Measurements from ENCODE around the gene FHIT.
A peak's percentile ranks its signal among the peaks of the same experiment; 100 is the strongest.

The FHIT gene

GRCh38 chr3:60388731-60389130, 862.5 kb downstream of the FHIT start:
- H3K4me3 Mint-ChIP-seq, result no peak overlapping the region
- H3K9me3 Mint-ChIP-seq, result no peaks in the 10 kb centered on the region
- no peaks in the 10 kb centered on the region for H3K27me3 Mint-ChIP-seq
- no peak overlapping the region for H3K27ac Mint-ChIP-seq
- H3K36me3 Mint-ChIP-seq (ENCODE audit: low read depth), result no peaks in the 10 kb centered on the region
- H3K4me1 Mint-ChIP-seq (ENCODE audit: low read depth), result no peaks in the 10 kb centered on the region
- no peak for DNase-seq

- Mint-ChIP-seq H3K27ac (no peak overlapping the region), H3K4me1 (ENCODE audit: low read depth) (no peaks in the 10 kb centered on the region), H3K36me3 (ENCODE audit: low read depth) (no peaks in the 10 kb centered on the region), H3K27me3 (no peaks in the 10 kb centered on the region), H3K9me3 (no peaks in the 10 kb centered on the region), H3K4me3 (no peak overlapping the region)
- DNase-seq, result no peak
Observed at GRCh38 chr3:60386306-60386705, 864.9 kb downstream of the FHIT start.

GRCh38 chr3:60384341-60384740, 866.9 kb downstream of the FHIT start:
- no peak overlapping the region for H3K4me3 Mint-ChIP-seq
- no peaks in the 10 kb centered on the region for H3K4me1 Mint-ChIP-seq (ENCODE audit: low read depth)
- no peaks in the 10 kb centered on the region for H3K36me3 Mint-ChIP-seq (ENCODE audit: low read depth)
- H3K27ac Mint-ChIP-seq, result no peak overlapping the region
- no peak for DNase-seq
- H3K9me3 Mint-ChIP-seq, result no peaks in the 10 kb centered on the region
- no peaks in the 10 kb centered on the region for H3K27me3 Mint-ChIP-seq

GRCh38 chr3:60383345-60383744, 867.9 kb downstream of the FHIT start:
- Mint-ChIP-seq H3K9me3 (no peaks in the 10 kb centered on the region), H3K4me1 (ENCODE audit: low read depth) (no peaks in the 10 kb centered on the region), H3K4me3 (no peak overlapping the region), H3K27ac (no peak overlapping the region), H3K36me3 (ENCODE audit: low read depth) (no peaks in the 10 kb centered on the region), H3K27me3 (no peaks in the 10 kb centered on the region)
- DNase-seq, result no peak

GRCh38 chr3:60366486-60366885, 884.8 kb downstream of the FHIT start:
- no peaks in the 10 kb centered on the region for H3K36me3 Mint-ChIP-seq (ENCODE audit: low read depth)
- H3K4me3 Mint-ChIP-seq, result no peak overlapping the region
- H3K4me1 Mint-ChIP-seq (ENCODE audit: low read depth), result peaks cover 34% of the 10 kb centered on the region
- H3K27me3 Mint-ChIP-seq, result peaks cover 4% of the 10 kb centered on the region
- no peak overlapping the region for H3K27ac Mint-ChIP-seq
- no peaks in the 10 kb centered on the region for H3K9me3 Mint-ChIP-seq
- DNase-seq, result no peak

- DNase-seq, result no peak
- peaks cover 34% of the 10 kb centered on the region for H3K4me1 Mint-ChIP-seq (ENCODE audit: low read depth)
- peak overlapping the region; percentile 70 for H3K27ac Mint-ChIP-seq
- peaks cover 9% of the 10 kb centered on the region for H3K27me3 Mint-ChIP-seq
- H3K9me3 Mint-ChIP-seq, result no peaks in the 10 kb centered on the region
- H3K4me3 Mint-ChIP-seq, result no peak overlapping the region
- no peaks in the 10 kb centered on the region for H3K36me3 Mint-ChIP-seq (ENCODE audit: low read depth)
Observed at GRCh38 chr3:60365360-60365759, 885.9 kb downstream of the FHIT start.

GRCh38 chr3:60364475-60364874, 886.8 kb downstream of the FHIT start:
- H3K4me3 Mint-ChIP-seq, result no peak overlapping the region
- H3K27me3 Mint-ChIP-seq, result peaks cover 9% of the 10 kb centered on the region
- no peak for DNase-seq
- H3K27ac Mint-ChIP-seq, result no peak overlapping the region
- H3K36me3 Mint-ChIP-seq (ENCODE audit: low read depth), result no peaks in the 10 kb centered on the region
- peaks cover 34% of the 10 kb centered on the region for H3K4me1 Mint-ChIP-seq (ENCODE audit: low read depth)
- H3K9me3 Mint-ChIP-seq, result no peaks in the 10 kb centered on the region

- Mint-ChIP-seq H3K4me3 (no peak overlapping the region), H3K27ac (no peak overlapping the region), H3K27me3 (peaks cover 9% of the 10 kb centered on the region), H3K4me1 (ENCODE audit: low read depth) (peaks cover 34% of the 10 kb centered on the region), H3K36me3 (ENCODE audit: low read depth) (no peaks in the 10 kb centered on the region), H3K9me3 (peaks cover 1% of the 10 kb centered on the region)
- no peak for DNase-seq
Observed at GRCh38 chr3:60363817-60364216, 887.4 kb downstream of the FHIT start.

- Mint-ChIP-seq H3K4me1 (ENCODE audit: low read depth) (no peaks in the 10 kb centered on the region), H3K36me3 (ENCODE audit: low read depth) (no peaks in the 10 kb centered on the region), H3K9me3 (peaks cover 2% of the 10 kb centered on the region), H3K27ac (no peak overlapping the region), H3K27me3 (peaks cover 3% of the 10 kb centered on the region), H3K4me3 (no peak overlapping the region)
- no peak for DNase-seq
Observed at GRCh38 chr3:60355825-60356224, 895.4 kb downstream of the FHIT start.

- no peaks in the 10 kb centered on the region for H3K9me3 Mint-ChIP-seq
- H3K36me3 Mint-ChIP-seq (ENCODE audit: low read depth), result no peaks in the 10 kb centered on the region
- no peak overlapping the region for H3K4me3 Mint-ChIP-seq
Observed at GRCh38 chr3:60351481-60351880, 899.8 kb downstream of the FHIT start.

GRCh38 chr3:60344340-60344739, 906.9 kb downstream of the FHIT start:
- Mint-ChIP-seq H3K27me3 (no peaks in the 10 kb centered on the region), H3K9me3 (no peaks in the 10 kb centered on the region), H3K4me1 (ENCODE audit: low read depth) (no peaks in the 10 kb centered on the region), H3K36me3 (ENCODE audit: low read depth) (no peaks in the 10 kb centered on the region), H3K27ac (no peak overlapping the region), H3K4me3 (no peak overlapping the region)
- no peak for DNase-seq

More at GRCh38 chr3:60351481-60351880, 899.8 kb downstream of the FHIT start:
- DNase-seq, result no peak
- H3K4me1 Mint-ChIP-seq (ENCODE audit: low read depth), result no peaks in the 10 kb centered on the region
- H3K27me3 Mint-ChIP-seq, result no peaks in the 10 kb centered on the region
- no peak overlapping the region for H3K27ac Mint-ChIP-seq

GRCh38 chr3:60343831-60344230, 907.4 kb downstream of the FHIT start:
- Mint-ChIP-seq H3K9me3 (no peaks in the 10 kb centered on the region), H3K4me1 (ENCODE audit: low read depth) (no peaks in the 10 kb centered on the region), H3K36me3 (ENCODE audit: low read depth) (no peaks in the 10 kb centered on the region), H3K27ac (no peak overlapping the region), H3K27me3 (no peaks in the 10 kb centered on the region), H3K4me3 (no peak overlapping the region)
- DNase-seq, result no peak

- Mint-ChIP-seq H3K27ac (no peak overlapping the region), H3K4me1 (ENCODE audit: low read depth) (no peaks in the 10 kb centered on the region), H3K9me3 (no peaks in the 10 kb centered on the region), H3K4me3 (no peak overlapping the region), H3K27me3 (no peaks in the 10 kb centered on the region), H3K36me3 (ENCODE audit: low read depth) (no peaks in the 10 kb centered on the region)
- no peak for DNase-seq
Observed at GRCh38 chr3:60339304-60339703, 911.9 kb downstream of the FHIT start.

GRCh38 chr3:60337421-60337820, 913.8 kb downstream of the FHIT start:
- Mint-ChIP-seq H3K36me3 (ENCODE audit: low read depth) (no peaks in the 10 kb centered on the region), H3K9me3 (no peaks in the 10 kb centered on the region), H3K27ac (no peak overlapping the region), H3K4me1 (ENCODE audit: low read depth) (peaks cover 5% of the 10 kb centered on the region), H3K27me3 (no peaks in the 10 kb centered on the region), H3K4me3 (no peak overlapping the region)
- DNase-seq, result no peak

GRCh38 chr3:60336061-60336460, 915.2 kb downstream of the FHIT start:
- H3K27ac Mint-ChIP-seq, result no peak overlapping the region
- no peaks in the 10 kb centered on the region for H3K36me3 Mint-ChIP-seq (ENCODE audit: low read depth)
- no peaks in the 10 kb centered on the region for H3K27me3 Mint-ChIP-seq
- H3K9me3 Mint-ChIP-seq, result no peaks in the 10 kb centered on the region
- peaks cover 5% of the 10 kb centered on the region for H3K4me1 Mint-ChIP-seq (ENCODE audit: low read depth)
- H3K4me3 Mint-ChIP-seq, result no peak overlapping the region
- no peak for DNase-seq

- no peak overlapping the region for H3K27ac Mint-ChIP-seq
- DNase-seq, result no peak
- H3K4me3 Mint-ChIP-seq, result no peak overlapping the region
- no peaks in the 10 kb centered on the region for H3K9me3 Mint-ChIP-seq
- no peaks in the 10 kb centered on the region for H3K27me3 Mint-ChIP-seq
- H3K36me3 Mint-ChIP-seq (ENCODE audit: low read depth), result no peaks in the 10 kb centered on the region
- H3K4me1 Mint-ChIP-seq (ENCODE audit: low read depth), result peaks cover 5% of the 10 kb centered on the region
Observed at GRCh38 chr3:60333710-60334109, 917.5 kb downstream of the FHIT start.

Data from activated T-cell treated with anti-CD3 and anti-CD28 coated beads, Interleukin-2, amount 50 U/mL, for 24 hours (primary cell).